Effector CD8-positive, alpha-beta T cell (primary cell): ENCODE results near the gene DRC7.

Experiments
- DNase-seq: peaks from one replicate; lab custom pipeline; 2025; lab: John Stamatoyannopoulos, UW

The DRC7 gene

DNA sequence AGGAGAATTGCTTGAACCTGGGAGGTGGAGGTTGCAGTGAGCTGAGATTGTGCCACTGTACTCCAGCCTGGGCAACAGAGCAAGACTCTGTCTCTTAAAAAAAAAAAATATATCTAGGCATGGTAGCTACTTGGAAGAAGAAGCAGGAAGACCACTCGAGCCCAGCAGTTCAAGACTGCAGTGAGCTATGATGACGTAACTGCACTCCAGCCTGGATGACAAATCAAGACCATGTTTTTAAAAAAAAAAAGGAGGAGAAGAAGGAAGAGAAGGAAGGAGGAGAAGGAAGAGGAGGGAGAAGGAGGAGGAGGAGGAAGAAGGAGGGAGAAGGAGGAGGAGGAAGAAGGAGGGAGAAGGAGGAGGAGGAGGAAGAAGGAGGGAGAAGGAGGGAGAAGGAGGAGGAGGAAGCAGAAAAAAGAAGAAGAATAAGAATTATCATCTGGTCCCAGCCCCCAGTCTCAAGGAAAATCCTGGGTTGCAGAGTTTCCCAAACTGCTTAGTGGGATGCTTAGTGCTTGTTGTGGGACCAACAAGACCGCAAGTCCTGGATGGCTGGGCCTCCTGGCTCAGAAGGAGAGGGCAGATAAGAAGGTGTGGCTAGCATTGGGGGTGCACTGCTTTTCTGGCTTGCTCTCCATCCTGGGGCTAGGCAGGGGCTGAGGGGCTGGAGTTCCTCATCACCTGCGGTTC, 3.7 kb upstream of the DRC7 start:
- DNase-seq: no peak

DNA sequence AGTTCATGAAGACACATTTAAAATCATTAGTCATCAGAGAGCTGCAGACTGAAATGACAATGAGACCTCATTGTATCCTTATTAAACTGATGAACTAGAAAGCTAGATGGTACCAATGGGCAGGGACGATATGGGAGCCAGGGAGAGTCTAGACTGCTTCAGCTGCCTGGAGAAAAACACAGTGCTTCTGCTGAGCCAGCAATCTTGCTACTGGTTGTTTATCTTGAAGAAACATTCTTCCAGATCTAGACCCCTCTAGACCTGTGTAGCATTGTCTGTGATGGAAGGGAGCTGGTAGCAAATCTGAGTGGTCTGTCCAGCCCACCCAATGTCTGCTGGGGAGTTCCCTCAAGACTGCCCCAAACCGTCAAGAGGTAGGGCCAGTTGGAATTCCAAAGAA, 2.0 kb upstream of the DRC7 start:
- no peak for DNase-seq

DNA sequence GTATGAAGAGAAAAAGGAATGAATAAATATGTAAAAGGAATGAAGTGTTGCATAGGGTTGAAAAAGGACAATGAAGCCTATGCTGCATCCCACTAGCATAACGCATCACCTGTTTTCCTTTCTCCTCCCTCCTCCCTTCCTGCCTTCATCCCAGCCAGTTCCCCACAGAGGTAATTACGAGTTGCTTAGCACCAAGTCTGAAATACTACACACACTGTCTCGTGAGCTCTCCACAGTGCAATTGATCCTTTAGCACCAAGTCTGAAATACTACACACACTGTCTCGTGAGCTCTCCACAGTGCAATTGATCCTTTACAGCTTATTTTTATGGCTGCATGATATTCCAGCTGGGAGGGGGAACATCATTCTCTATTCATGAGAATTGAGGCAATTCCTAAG, 1.1 kb upstream of the DRC7 start:
- DNase-seq: no peak

DNA sequence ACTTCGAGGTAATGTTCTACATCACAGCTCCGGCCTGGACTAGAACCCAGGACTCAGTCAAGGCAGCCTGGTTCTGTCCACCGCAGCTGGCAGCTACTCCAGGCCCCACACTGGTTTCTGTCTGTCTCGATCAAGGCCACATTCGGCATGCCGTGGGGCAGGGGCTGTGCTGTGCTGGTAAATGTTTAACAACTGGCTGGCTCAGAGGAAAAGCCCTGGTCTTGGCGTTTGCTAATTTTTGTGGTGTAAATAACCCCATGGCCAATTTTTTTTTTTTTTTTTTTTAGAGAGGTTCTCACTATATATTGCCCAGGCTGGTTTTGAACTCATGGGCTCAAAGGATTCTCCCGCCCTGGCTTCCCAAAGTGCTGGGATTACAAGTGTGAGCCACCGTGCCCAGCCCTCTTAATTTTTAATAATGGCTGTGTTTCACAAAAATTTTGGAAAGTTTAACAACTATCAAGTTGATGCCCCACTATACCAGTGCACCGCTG, 328 bp upstream of the DRC7 start:
- DNase-seq: no peak

DNA sequence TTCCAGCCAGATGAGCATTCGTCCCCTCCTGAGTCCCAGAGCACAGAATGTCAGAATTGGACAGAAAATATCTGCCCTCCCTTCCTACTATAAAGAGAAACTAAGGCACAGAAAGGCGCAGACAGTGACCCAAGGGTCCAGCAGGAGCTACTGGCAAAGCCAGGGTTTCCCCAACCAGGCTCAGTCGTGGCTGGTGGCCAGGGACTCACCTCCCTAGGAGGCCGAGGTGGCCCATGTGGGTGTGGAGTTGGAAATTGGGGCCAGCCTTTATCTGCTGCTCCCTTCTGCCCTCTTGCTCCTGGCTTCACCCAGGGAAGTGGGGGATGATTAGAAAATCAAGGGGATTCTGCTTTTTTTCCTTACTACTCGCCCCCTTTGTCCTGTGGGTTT, 1.1 kb downstream of the DRC7 start:
- DNase-seq: no peak

DNA sequence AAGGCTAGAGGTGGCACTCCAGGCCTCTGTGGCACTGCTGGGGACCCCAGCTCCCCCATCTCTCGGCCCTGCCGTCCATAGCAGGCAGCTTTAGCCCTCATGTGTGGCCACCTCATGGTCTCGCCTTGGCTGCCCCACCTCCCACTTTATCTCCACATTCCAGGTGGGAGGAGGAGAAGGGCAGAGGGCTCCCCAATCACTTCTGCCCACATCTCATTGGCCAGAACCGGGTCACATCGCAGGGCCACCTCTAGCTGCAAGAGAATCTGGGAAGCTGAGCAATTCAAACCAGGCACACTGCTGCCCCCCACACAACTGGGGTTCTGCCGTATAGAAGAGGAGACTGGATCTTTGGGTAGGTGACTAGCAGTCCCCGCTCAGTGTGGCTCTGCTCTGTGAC, 1.6 kb downstream of the DRC7 start:
- no peak for DNase-seq

DNA sequence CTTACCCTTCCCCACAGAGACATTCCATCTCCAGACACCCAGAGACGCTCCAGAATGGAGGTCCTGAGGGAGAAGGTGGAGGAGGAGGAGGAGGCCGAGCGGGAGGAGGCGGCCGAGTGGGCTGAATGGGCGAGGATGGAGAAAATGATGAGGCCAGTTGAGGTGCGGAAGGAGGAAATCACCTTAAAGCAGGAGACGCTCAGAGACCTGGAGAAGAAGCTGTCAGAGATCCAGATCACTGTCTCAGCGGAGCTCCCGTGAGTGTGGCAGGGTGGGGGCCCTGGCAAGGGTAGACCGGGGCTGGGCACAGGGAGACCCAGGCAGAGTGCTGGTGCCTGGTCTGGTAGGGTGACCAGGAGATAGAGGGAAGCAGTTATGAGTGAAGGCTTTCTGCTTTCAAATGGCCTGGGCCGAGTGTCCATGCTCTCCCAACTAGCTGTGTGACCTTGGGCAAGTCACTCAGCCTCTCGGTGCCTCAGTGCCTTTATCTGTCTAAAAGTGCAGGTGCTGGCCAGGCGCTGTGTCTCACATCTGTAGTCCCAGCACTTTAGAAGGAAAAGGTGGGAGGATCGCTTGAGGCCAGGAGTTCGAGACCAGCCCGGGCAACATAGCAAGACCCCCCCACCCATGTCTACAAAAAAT, 3.4 kb downstream of the DRC7 start:
- DNase-seq: no peak

DNA sequence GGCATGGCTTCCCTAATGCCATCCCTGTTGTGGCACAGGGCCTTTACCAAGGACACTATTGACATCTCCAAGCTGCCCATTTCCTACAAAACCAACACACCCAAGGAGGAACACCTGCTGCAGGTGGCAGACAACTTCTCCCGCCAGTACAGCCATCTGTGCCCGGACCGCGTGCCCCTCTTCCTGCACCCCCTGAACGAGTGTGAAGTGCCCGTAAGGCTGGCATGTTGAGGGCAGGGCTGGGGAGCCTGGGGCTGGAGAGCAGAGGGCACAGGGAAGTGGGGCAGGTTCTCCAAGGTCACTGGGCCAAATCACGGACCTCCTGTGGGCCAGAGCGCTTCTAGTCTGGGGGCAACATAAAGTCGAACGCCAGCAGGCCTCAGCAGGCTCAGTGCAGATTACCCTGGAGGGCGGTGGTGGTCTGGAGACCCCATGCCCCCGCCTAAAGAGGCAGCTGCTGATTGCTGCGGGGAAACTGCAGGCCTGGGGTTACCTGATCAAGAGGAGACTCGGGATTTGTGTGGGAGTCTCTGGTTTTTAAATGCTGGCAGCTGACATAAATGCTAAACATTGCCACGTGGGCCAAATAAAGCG, 4.3 kb downstream of the DRC7 start:
- no peak for DNase-seq

DNA sequence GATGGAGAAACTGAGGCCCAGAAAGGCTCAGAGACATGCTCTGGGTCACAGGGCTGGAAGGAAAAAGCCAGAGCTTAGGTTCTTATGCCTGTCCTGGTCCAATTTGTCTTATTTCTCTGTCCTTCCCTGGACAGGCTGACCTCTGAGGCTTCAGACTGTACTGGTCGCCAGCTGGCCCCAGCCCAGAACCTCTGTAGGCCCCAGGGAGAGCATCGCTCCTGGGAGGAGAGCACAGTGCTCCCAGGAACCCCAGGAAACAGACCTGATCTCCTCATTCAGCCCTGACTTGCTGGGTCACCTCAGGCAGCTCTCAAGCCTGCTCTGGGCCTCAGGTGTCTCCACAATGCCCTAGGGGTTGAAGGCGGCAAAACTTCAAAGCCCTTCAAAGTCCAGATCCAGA, 4.9 kb downstream of the DRC7 start:
- no peak for DNase-seq

DNA sequence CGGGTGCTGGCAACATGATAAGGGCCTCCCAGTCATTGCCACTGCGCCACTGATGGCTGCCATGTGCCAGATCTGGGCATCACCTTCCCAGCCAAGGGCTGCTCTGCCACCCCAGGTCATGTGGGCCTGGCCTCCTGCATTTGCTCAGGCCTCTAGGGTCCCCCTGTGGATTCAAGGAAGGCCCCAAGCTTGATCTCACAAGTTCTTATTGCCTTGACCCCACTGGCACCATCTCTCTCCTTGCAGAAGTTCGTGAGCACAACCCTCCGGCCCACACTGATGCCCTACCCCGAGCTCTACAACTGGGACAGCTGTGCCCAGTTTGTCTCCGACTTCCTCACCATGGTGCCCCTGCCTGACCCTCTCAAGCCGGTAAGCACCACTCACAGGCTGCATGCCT, 5.3 kb downstream of the DRC7 start:
- no peak for DNase-seq

DNA sequence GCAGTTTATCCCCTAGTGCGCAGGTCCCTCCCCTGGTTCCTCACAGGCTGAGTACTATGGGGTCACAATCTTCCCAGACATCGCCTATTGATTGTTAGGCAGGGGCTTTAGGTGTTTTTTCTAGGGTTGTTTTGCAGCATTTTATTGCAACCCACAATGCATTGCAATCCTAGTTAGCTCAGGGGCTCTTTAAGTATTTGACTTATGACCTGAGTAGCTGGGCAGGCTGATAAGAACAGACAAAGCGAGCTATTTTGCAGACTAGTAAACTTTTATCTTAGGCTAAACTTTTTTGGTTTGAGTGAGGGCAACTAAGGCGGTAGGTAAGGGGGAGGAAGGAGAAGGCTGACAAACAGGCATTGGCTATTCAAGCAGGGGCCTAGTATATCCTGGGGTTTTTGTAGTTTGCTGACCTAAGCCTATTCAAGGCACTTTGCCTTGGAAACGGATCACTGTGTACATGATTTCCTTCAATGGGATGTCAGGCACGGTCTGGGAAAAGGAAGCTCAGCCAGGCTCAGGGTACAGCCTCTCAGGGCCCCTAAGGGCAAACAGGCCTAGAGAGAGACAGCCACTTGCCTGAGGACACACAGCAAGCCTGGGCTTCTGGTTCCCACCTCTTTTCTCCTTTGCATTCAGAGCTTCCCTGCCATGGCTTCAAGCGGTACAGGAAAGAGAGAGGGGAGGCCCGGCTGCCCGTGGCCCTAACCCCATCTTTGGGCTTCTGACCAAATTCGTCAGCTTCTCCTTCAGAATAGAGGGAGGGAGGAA, 6.4 kb downstream of the DRC7 start:
- no peak for DNase-seq

DNA sequence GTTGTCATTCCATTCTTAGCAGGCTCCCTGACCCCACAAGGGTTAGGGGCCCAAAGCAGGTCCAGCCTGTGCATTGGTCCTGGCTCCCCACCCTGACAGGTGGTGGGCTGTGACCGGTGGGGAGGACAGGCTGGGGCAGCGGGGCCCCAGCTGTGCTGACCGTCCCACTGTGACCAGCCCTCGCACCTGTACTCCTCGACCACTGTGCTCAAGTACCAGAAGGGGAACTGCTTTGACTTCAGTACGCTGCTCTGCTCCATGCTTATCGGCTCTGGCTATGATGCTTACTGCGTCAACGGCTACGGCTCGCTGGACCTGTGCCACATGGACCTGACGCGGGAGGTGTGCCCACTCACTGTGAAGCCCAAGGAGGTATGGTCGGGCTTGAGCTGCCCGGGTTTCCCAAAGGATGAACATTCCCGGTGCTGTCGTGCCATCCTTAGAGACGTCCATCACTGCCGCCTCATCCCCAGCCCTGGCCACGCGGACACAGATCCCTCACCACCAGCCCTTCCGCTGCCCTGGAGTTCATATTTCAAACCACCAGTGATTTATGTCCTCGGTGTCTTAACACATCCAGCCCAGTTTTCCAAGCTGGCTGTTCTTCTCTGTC, 7.3 kb downstream of the DRC7 start:
- DNase-seq: no peak

DNA sequence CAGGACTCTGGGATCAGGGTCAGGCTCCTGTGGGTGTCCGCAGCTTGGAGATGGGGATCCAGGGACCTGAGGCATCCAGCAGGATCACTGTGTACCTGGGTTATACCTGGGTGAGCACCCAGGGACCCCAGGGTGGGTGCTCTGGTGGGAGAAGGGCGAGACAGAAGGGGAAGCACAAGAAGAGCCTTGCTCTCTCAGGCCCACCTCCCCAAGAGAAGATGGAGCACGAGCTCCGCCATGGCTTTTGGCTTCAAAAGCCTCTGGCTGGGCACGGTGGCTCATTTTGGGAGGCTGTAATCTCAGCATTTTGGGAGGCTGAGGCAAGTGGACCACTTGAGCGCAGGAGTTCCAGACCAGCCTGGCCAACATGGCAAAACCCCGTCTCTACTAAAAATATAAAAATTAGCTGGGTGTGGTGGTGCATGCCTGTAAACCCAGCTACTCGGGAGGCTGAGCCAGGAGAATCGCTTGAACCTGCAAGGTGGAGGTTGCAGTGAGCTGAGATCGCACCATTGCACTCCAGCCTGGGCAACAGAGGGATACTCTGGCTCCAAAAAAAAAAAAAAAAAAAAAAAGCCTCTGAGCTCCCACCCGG, 8.9 kb downstream of the DRC7 start:
- DNase-seq: no peak

DNA sequence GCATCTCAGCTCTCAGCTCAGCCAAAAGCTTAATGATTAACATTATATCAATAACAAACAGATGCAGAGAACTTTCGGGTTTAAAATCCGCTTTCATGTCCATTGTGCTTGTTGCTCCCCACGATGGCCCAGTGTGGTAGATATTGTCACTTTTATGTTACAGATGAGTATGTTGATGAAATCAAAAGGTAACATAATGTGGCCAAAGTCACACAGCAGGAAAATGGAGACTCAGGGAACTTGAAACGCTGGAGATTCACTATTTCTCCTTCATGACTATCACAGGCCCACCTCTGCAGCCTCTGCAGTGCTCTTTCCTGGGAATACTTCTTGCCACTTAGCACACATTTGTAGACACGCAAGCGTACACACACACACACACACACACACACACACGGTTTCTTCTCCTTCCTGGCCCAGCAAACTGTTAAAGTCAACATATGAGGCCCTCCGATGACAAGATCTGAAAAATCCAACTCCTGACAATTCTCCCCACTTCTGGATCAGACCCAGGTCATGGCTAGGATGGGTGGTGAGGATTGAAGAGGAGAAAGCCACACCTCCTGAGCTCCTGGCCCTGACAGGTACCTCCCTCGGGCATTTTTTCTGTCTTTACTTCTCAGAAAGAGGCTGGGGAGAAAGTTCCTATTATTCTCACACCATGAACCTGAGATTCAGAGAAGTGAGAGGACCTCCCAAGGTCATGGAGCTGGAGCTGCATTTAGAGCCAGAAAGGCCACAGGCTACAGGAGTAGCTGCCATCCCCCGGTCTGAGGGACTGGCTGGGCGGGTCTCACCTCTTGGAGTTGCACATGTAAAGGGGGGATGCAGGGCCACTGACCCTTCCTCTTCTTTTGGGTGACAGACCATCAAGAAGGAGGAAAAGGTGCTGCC, 9.7 kb downstream of the DRC7 start:
- DNase-seq: no peak

DNA sequence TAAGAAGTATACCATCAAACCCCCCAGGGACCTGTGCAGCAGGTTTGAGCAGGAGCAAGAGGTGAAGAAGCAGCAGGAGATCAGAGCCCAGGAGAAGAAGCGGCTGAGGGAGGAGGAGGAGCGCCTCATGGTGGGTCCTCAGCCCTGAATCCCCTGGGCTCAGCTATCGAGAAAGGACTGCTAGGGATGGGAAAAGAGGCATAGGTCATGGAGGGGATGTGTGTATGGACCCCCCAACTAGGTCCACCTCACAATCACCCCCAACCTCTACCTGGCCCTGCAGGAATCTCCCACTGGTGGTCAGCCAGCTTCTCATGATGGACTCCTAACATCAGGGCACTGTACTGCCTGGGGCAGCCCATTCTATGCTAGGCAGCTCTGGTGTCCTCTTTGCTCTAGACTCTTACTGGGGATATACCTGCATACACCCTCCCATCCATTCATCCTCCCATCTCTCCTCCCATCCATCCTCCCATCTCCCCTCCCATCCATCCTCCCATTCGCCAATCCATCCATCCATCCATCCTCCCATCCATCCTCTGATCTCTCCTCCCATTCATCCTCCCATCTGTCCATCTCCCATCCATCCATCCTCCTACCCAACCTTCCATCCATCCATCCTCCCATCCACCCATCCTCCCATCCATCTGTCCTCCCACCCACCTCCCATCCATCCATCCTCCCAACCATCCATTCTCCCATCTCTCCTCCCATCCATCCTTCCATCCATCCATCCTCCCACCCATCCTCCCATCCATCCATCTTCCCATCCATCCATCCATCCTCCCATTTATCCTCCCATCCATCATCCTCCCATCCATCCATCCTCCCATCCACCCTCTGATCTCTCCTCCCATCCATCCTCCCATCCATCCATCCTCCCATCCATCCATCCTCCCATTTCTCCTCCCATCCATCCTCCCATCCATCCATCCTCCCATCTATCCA, 10.6 kb downstream of the DRC7 start:
- no peak for DNase-seq

DNA sequence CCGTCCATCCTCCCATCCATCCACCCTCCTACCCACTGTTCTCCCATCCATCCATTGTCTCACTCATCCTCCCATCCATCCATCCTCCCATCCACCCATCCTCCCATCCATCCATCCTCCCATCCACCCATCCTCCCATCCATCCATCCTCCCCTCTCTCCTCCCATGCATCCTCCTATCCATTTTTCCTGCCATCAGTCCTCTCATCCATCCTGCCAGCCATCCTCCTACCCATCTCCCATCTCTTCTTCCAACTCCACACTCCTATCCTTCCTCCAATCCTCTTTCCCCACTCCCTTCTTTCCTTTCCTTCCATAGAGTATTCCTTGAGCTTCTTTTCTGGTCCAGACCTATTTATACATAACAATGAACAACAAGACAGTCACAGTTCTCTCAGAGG, 12.1 kb downstream of the DRC7 start:
- no peak for DNase-seq

DNA sequence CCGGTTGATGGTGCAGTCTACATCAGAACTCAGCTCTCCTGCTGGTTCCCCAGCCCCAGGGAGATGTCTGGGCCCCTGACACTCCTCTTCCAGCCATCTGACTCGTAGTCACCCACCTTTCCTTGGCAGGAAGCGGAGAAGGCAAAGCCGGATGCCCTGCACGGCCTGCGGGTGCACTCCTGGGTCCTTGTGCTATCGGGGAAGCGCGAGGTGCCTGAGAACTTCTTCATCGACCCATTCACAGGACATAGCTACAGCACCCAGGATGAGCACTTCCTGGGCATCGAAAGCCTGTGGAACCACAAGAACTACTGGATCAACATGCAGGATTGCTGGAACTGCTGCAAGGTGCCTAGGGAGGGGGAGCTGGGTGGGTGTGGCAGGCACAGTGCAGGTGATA, 12.7 kb downstream of the DRC7 start:
- DNase-seq: no peak

DNA sequence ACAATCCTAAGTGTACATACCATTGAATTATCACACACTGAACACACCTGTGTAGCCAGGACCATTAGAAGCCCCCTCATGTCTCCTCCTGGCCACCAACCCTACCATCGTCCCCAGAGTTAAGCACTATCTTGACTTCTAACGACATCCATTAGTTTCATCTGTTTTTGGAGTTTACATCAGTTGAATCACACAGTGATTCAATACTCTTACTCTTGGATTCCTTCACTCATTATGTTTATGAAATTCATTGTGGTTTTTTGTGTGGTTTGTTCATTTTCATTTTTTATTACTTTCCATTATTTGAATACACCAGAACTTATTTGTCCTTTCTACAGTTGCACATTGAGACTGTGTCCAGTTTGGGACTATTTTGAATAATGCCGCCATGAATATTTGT, 13.6 kb downstream of the DRC7 start:
- DNase-seq: no peak

DNA sequence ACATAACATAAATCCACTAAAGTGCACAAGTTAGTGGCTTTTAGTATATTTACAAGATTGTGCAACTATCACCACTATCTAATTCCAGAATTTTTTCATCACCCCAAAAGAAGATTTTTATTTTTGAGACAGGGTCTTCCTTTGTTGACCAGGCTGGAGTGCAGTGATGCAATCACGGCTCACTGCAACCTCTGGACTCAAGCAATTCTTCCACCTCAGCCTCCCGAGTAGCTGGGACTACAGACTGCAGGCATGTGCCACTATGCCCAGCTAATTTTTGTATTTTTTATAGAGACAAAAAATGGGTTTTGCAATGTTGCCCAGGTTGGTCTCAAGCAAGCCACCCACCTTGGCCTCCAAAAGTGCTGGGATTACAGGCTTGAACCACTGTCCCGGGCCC, 15.1 kb downstream of the DRC7 start:
- no peak for DNase-seq

DNA sequence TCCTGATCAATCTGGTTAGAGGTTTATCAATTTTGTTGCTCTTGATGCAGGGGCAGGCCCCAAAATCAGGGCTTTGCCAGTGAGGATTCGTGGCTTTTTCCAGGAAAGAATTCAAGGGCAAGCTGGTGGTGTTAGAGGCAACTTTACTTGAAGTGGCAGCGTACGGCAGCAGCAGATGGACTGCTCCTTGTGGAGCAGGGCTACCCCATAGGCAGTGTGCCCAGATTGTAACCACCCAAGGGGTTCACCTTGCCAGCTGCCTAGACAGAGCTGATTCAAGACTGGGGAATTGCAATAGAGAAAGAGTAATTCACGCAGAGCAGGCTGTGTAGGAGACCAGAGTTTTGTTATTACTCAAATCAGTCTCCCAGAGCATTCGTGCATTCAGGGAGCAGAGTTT, 16.7 kb downstream of the DRC7 start:
- no peak for DNase-seq
